Endothelial cell of umbilical vein (primary cell): ENCODE results near the gene EAF1. TPM values are rescaled to one million over a fixed set of nuclear protein-coding genes. Genes with fewer than 3 reads are reported as not detected.

Experiments
- BruUV-seq: library from RNA; stranded (reverse); fragments of 400-500 nt; replicated peaks from 2 replicates; lab custom pipeline; 2021; lab: Mats Ljungman, UMichigan
- CTCF ChIA-PET: fragments of 300-600, 350-600 bp; sonication (Branson Sonifier 250); formaldehyde crosslinking; loops from one replicate; lab custom pipeline; 2021; ENCODE audit warnings: antibody characterized with exemption, inconsistent platforms; lab: Charles Lee
- POLR2A ChIA-PET: fragments of 300-600, 350-600 bp; sonication (Branson Sonifier 250); formaldehyde crosslinking; loops from one replicate; lab custom pipeline; 2021; ENCODE audit warnings: antibody characterized with exemption, inconsistent platforms; lab: Charles Lee
- DNase-seq: peaks from one replicate; pipeline ENCODE4 v3.0.0-alpha.2; 2011; ENCODE audit warnings: low read depth, low spot score
- FAIRE-seq: peaks from 2 replicates; lab custom pipeline; 2011; peaks lifted over from hg19 to GRCh38; lab: Jason Lieb, UNC
- H2AFZ ChIP-seq: 2 replicates; pipeline ENCODE4 v1.6.0; 2012; ENCODE audit warnings: low read depth, low read length, control low read depth, inconsistent platforms
- H3K27ac ChIP-seq: 2 replicates; pipeline ENCODE4 v1.5.1; 2011; ENCODE audit warnings: low read depth, mild to moderate bottlenecking, control low read depth, low read length, moderate library complexity; ENCODE audit not compliant: insufficient read depth
- H3K27me3 ChIP-seq, 2 experiments: 2 replicates each; pipeline versions ENCODE4 v1.6.0 to v1.6.1; 2011; ENCODE audit warnings: low read length in 2 of 2, mixed read lengths in 1 of 2; ENCODE audit not compliant: control insufficient read depth in 2 of 2, insufficient read depth in 2 of 2
- H3K36me3 ChIP-seq, 2 experiments: 2 replicates in 1 of 2; 3 replicates in 1 of 2; pipeline ENCODE4 v1.5.1; 2011; ENCODE audit warnings: low read length in 2 of 2, mild to moderate bottlenecking in 1 of 2, moderate library complexity in 1 of 2; ENCODE audit not compliant: control insufficient read depth in 2 of 2, insufficient read depth in 2 of 2; ENCODE audit errors: extremely low read depth in 1 of 2
- H3K4me1 ChIP-seq: 3 replicates; pipeline ENCODE4 v1.5.1; 2011; ENCODE audit warnings: mild to moderate bottlenecking, low read length; ENCODE audit not compliant: control insufficient read depth, insufficient read depth; ENCODE audit errors: extremely low read depth
- H3K4me2 ChIP-seq: 2 replicates; pipeline ENCODE4 v1.6.1; 2011; ENCODE audit warnings: low read length, control low read depth, mixed read lengths; ENCODE audit not compliant: insufficient read depth
- H3K4me3 ChIP-seq, 3 experiments: fragments of 200-600 bp in 1 of 3; sonication (generic), shearing (Covaris generic) in 1 of 3; replicated peaks in 1 of 3; 2 replicates each; pipeline ENCODE4 v1.5.1; 2011 to 2016; ENCODE audit warnings: control low read depth in 3 of 3, low read length in 3 of 3, mild to moderate bottlenecking in 2 of 3, inconsistent platforms in 1 of 3, low read depth in 1 of 3, moderate library complexity in 1 of 3; ENCODE audit not compliant: insufficient read depth in 1 of 3
- H3K79me2 ChIP-seq: 2 replicates; pipeline ENCODE4 v1.6.0; 2012; ENCODE audit warnings: low read length, inconsistent platforms; ENCODE audit not compliant: control insufficient read depth, insufficient read depth
- H3K9ac ChIP-seq: replicated peaks from 2 replicates; pipeline ENCODE3; 2011; ENCODE audit warnings: low read length, control low read depth; ENCODE audit not compliant: insufficient read depth; ENCODE audit errors: extremely low read depth
- H3K9me1 ChIP-seq: replicated peaks from 3 replicates; pipeline ENCODE4 v1.6.0; 2011; ENCODE audit warnings: mild to moderate bottlenecking, low read length; ENCODE audit not compliant: control insufficient read depth, insufficient read depth; ENCODE audit errors: extremely low read depth
- H3K9me3 ChIP-seq: replicated peaks from 2 replicates; pipeline ENCODE4 v1.5.1; 2012; ENCODE audit warnings: low read length, inconsistent platforms; ENCODE audit not compliant: control insufficient read depth, insufficient read depth
- H4K20me1 ChIP-seq: replicated peaks from 2 replicates; pipeline ENCODE3; 2011; ENCODE audit warnings: mild to moderate bottlenecking, low read length; ENCODE audit not compliant: control insufficient read depth, insufficient read depth; ENCODE audit errors: extremely low read depth
- CTCF ChIP-seq, 2 donors: IDR thresholded peaks; 1 replicate in 1 of 2; 2 replicates in 1 of 2; pipeline ENCODE4 v1.5.1; 2011; ENCODE audit warnings: low read length in 2 of 2, mild to moderate bottlenecking in 2 of 2, moderate library complexity in 2 of 2, control low read depth in 1 of 2, inconsistent platforms in 1 of 2, low read depth in 1 of 2; ENCODE audit not compliant: insufficient read depth in 1 of 2; ENCODE audit errors: extremely low read depth in 1 of 2
- EZH2 ChIP-seq: IDR thresholded peaks from 2 replicates; pipeline ENCODE4 v1.6.1; 2012; ENCODE audit warnings: borderline replicate concordance, low read depth, mild to moderate bottlenecking, moderate library complexity, low read length, inconsistent platforms; ENCODE audit not compliant: severe bottlenecking
- FOS ChIP-seq: IDR thresholded peaks from 2 replicates; pipeline ENCODE4 v1.6.1; 2011; ENCODE audit warnings: mild to moderate bottlenecking, low read length, moderate library complexity, borderline replicate concordance; ENCODE audit not compliant: insufficient read depth
- JUN ChIP-seq: IDR thresholded peaks from 2 replicates; pipeline ENCODE4 v1.6.1; 2011; ENCODE audit warnings: borderline replicate concordance, low read depth; ENCODE audit not compliant: insufficient read length, insufficient read depth
- MAX ChIP-seq: IDR thresholded peaks from 2 replicates; pipeline ENCODE4 v1.6.1; 2011; ENCODE audit not compliant: insufficient read depth, insufficient read length
- MYC ChIP-seq: IDR thresholded peaks from one replicate; pipeline ENCODE4 v1.6.1; 2011; ENCODE audit warnings: mild to moderate bottlenecking, low read depth, low read length
- POLR2A ChIP-seq: IDR thresholded peaks from 2 replicates; pipeline ENCODE4 v1.6.1; 2012; ENCODE audit warnings: low read depth, mild to moderate bottlenecking, control low read depth, low read length
- POLR2AphosphoS5 ChIP-seq: IDR thresholded peaks from 2 replicates; pipeline ENCODE4 v1.6.1; 2012; ENCODE audit warnings: low read depth, mild to moderate bottlenecking, control low read depth, low read length, moderate library complexity; ENCODE audit not compliant: insufficient read depth
- dilution Hi-C: fragments of 300-500 bp; cut with MboI; formaldehyde crosslinking; loops from one replicate; pipeline ENCODE4 v1.15.0; 2019; ENCODE audit warnings: low sequenced_read_pairs; ENCODE audit not compliant: extremely low pct_ligation_motif_present
- intact Hi-C: fragments of 100-400 bp; cut with micrococcal nuclease; formaldehyde crosslinking; loops from one replicate; pipeline ENCODE4 v1.10.0; 2022
- polyA plus RNA-seq, 4 experiments: library from polyadenylated mRNA; depleted of rRNA in 3 of 4; stranded (reverse) in 3 of 4; unstranded in 1 of 4; fragments of >200 nt; gene quantifications; 2 replicates each; pipeline versions ENCODE4 v1.2.1 to v1.2.3, GENCODE V29; 2011 to 2012; ENCODE audit warnings: missing spikeins in 1 of 4
- total RNA-seq: library from RNA; stranded (reverse); gene quantifications from 2 replicates; pipeline ENCODE4 v1.2.3, GENCODE V29; 2021

Gene EAF1
- total and polyA plus RNA-seq, 2 donors (not counting 3 experiments of a cell fraction or from before 2014, with no cell fraction given) = 8.7 to 18.2 TPM

GRCh38 chr3:15451216-15452113 is 24.1 kb downstream of the EAF1 start:
- Histone ChIP-seq H3K27ac (no peak overlapping the region), H3K9ac (no peak overlapping the region), H3K4me1 (no peaks in the 10 kb centered on the region), H3K4me3 (no peak overlapping the region), H3K36me3 (no peaks in the 10 kb centered on the region), H3K9me3 (no peaks in the 10 kb centered on the region), H3K9me1 (no peaks in the 10 kb centered on the region), H3K79me2 (no peaks in the 10 kb centered on the region), H2AFZ (no peak overlapping the region), H3K4me2 (no peak overlapping the region), H3K27me3 (no peaks in the 10 kb centered on the region), H4K20me1 (no peaks in the 10 kb centered on the region)
- no TSS peak for BruUV-seq
- CTCF ChIA-PET = no interaction called here
- DNase-seq (no peak), FAIRE-seq (no peak)
- intact Hi-C loops (no loop called here), dilution Hi-C loops (no loop called here)
- POLR2A ChIA-PET = no interaction called here
- TF ChIP-seq POLR2A (no peak), MAX (no peak), EZH2 (no peak), CTCF (IDR thresholded peaks at IDR 0.05; ENCODE audit: extremely low read depth in 1 of 2, insufficient read depth in 1 of 2, low read depth in 1 of 2, low read length in 2 of 2) (no peak), POLR2AphosphoS5 (no peak), JUN (no peak), FOS (no peak), MYC (no peak)
